ENCODE measurements around the gene C6orf120. TPM values are rescaled to one million over a fixed set of nuclear protein-coding genes. Genes with fewer than 3 reads are reported as not detected.
"Not testable (repeated sequence)": the region's sequence is repeated elsewhere in the genome, so short reads cannot be mapped to it uniquely, and the experiment has no call there.

The C6orf120 gene
- total RNA-seq, 1 experiment from 2014 or later, result 34.2 TPM

DNA sequence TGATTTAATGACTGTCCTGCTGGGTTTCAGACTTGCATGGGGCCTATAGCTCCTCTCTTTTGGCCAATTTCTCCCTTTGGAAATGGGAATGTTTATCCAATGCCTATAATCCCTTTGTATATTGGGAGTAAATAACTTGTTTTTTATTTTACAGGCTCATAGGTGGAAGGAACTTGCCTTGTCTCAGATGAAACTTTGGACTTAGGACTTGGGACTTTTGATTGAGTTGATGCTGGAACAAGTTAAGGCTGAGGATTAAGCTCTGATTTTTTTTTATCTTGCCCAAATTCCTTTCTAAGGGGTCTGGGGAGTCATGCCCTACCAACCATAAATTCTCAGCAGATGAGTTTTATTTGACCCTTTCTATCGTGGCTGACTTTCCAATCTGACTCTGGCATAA is 23.6 kb upstream of the C6orf120 start:
- no peak for DNase-seq (ENCODE audit: low spot score)

GRCh38 chr6:169684056-169684455 is 17.9 kb upstream of the C6orf120 start:
- DNase-seq (ENCODE audit: low spot score), result no peak

DNA sequence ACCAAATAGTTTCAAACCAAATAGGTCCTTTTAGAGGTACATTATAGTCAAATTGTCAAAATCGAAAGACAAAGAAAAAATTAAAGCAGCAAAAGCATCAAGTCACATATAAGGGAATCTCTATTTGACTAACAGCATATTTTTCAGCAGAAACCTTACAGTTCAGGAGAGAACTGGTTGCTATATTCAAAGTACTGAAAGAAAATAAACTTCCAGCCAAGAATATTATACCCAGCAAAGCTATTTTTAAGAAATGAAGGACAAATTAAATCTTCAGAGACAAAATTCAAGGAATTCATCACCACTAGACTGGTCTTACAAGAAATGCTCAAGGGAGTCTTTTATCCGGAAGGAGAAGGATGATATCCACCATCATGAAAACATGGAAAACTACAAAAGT is 16.1 kb upstream of the C6orf120 start:
- no peak for DNase-seq (ENCODE audit: low spot score)

- DNase-seq (ENCODE audit: low spot score), result peak; percentile 85
These were observed 12.6 kb upstream of the C6orf120 start for GRCh38 chr6:169689287-169689686.

- no peak for DNase-seq (ENCODE audit: low spot score)
These were observed 10.7 kb upstream of the C6orf120 start for GRCh38 chr6:169691260-169691659.

DNA sequence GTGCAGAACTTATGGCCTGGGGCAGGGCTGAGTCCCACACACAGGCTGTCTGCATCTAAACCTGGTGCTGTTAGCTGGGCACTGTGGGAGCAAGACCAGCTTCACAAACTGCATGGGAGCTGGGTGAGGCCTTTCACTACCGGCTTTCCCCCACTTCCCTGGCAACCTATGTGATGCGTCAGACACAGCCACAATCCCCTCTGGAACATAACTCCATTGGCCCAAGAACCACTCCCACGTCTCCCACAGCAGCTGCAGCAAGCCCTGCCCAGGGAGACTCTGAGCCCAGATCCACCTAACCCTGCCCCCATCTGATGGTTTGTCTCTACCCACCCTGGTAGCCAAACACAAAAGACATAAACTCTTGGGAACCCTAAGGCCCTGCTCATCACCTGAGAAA is 9.4 kb upstream of the C6orf120 start:
- no peak for DNase-seq (ENCODE audit: low spot score)

GRCh38 chr6:169695131-169695530 is 6.8 kb upstream of the C6orf120 start:
- DNase-seq (ENCODE audit: low spot score), result no peak

DNA sequence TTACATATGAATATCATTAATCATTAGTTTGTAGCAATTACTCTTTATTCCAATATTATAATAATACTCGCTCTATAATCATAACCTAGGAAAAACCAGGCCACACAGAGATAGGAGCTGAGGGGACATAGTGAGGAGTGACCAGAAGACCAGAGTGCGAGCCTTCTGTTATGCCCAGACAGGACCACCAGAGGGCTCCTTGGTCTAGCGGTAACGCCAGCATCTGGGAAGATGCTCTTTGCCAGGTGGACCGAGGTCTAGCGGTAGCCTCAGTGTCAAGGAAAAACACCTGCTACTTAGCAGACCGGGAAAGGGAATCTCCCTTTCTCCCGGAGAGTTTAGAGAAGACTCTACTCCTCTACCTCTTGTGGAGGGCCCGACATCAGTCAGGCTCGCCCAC is 4.8 kb upstream of the C6orf120 start:
- DNase-seq (ENCODE audit: low spot score), result not testable (repeated sequence)

GRCh38 chr6:169700296-169700695 is 1.6 kb upstream of the C6orf120 start:
- DNase-seq (ENCODE audit: low spot score), result no peak

- DNase-seq (ENCODE audit: low spot score), result no peak
These were observed 494 bp upstream of the C6orf120 start for GRCh38 chr6:169701311-169701953.

- no peak for DNase-seq (ENCODE audit: low spot score)
These were observed 917 bp downstream of the C6orf120 start for GRCh38 chr6:169702840-169703246.

DNA sequence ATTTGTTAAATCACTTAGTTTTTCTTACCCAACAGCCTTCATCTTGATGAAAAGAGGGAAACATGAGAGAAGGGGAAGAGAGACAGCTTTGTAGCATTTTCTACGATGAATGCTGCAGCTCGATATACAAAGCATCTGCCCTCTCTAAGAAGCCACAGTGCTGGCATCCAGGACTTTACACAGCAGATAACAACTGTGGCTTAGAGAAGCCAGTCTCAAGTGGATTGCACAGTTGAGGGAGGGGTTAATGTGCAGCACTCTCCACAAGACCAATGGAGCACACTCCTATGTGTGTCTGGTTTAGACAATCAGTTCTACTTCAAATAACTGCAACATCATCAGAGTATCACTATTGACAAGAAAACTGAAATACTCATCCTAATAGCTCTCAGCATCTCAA is 5.8 kb downstream of the C6orf120 start:
- no peak for DNase-seq (ENCODE audit: low spot score)

- no peak for DNase-seq (ENCODE audit: low spot score)
These were observed 7.4 kb downstream of the C6orf120 start for GRCh38 chr6:169709293-169709692.

GRCh38 chr6:169710009-169710408 is 8.1 kb downstream of the C6orf120 start:
- no peak for DNase-seq (ENCODE audit: low spot score)

DNA sequence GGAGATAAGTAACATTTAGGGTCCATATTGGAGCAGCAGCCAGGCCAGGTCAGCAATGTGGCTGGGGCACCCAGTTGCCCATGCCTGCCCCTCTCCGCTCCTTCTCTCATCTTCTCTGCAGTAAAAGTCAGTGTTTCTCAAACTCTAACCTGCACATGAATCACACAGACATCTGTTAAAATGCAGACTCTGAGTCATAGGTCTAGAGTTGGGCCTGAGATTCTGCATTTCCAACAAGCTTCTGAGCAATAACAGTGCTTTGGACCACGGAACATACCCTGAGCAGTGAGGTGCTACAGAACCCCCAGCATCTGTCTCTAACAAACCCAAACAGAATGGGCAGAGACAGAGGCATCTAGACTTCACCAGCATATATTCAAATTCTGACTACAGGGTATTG is 12.3 kb downstream of the C6orf120 start:
- DNase-seq (ENCODE audit: low spot score), result no peak

DNA sequence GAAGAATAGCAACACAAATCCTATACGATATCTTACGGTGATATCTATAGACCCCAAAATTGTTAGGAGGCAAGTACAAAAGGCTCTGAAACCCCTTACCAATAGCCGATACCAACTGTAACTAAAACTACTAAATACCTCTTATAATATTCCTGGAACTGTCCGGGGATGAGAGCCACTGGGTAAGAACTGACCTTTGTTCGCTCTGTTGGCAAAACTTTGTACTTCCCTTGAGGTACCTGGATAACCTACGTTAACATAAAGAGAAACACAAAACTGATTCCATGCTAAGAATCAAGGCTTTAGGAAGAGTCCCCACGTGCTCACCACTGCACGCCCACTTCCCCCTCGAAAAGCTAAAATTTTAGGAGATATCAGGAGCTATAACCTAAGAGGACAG is 12.7 kb downstream of the C6orf120 start:
- no peak for DNase-seq (ENCODE audit: low spot score)

- no peak for DNase-seq (ENCODE audit: low spot score)
These were observed 17.2 kb downstream of the C6orf120 start for GRCh38 chr6:169719117-169719516.

- no peak for DNase-seq (ENCODE audit: low spot score)
These were observed 18.4 kb downstream of the C6orf120 start for GRCh38 chr6:169720207-169720855.

- DNase-seq (ENCODE audit: low spot score), result peak; percentile 81
These were observed 20.7 kb downstream of the C6orf120 start for GRCh38 chr6:169722362-169723199.

- peak; percentile 25 for DNase-seq (ENCODE audit: low spot score)
These were observed 21.4 kb downstream of the C6orf120 start for GRCh38 chr6:169723200-169723909.

GRCh38 chr6:169723991-169724493 is 22.1 kb downstream of the C6orf120 start:
- DNase-seq (ENCODE audit: low spot score), result no peak

All from A172 (cell line).